ENCODE measurements around the gene YPEL4.
A peak's percentile ranks its signal among the peaks of the same experiment; 100 is the strongest.

Gene YPEL4

GRCh38 chr11:57634311-57634710 is 15.4 kb downstream of the YPEL4 start:
- DNase-seq (ENCODE audit: low spot score), result no peak
- FAIRE-seq, result no peak

GRCh38 chr11:57633394-57634070 is 16.2 kb downstream of the YPEL4 start:
- DNase-seq (ENCODE audit: low spot score), result no peak

GRCh38 chr11:57632116-57632515 is 17.6 kb downstream of the YPEL4 start:
- no peak for FAIRE-seq
- DNase-seq (ENCODE audit: low spot score), result no peak

More at GRCh38 chr11:57633394-57634070, 16.2 kb downstream of the YPEL4 start:
- FAIRE-seq, result no peak

GRCh38 chr11:57630171-57630570 is 19.5 kb downstream of the YPEL4 start:
- DNase-seq (ENCODE audit: low spot score) (no peak), FAIRE-seq (no peak)

GRCh38 chr11:57626895-57627294 is 22.8 kb downstream of the YPEL4 start:
- DNase-seq (ENCODE audit: low spot score), result no peak
- FAIRE-seq, result no peak

GRCh38 chr11:57624864-57625263 is 24.8 kb downstream of the YPEL4 start:
- no peak for FAIRE-seq

GRCh38 chr11:57622263-57622662 is 27.4 kb downstream of the YPEL4 start:
- FAIRE-seq, result no peak

More at GRCh38 chr11:57624864-57625263, 24.8 kb downstream of the YPEL4 start:
- DNase-seq (ENCODE audit: low spot score), result no peak

GRCh38 chr11:57620467-57620866 is 29.2 kb downstream of the YPEL4 start:
- FAIRE-seq (no peak), DNase-seq (ENCODE audit: low spot score) (no peak)

More at GRCh38 chr11:57622263-57622662, 27.4 kb downstream of the YPEL4 start:
- no peak for DNase-seq (ENCODE audit: low spot score)

GRCh38 chr11:57619331-57619730 is 30.4 kb downstream of the YPEL4 start:
- FAIRE-seq, result no peak
- no peak for DNase-seq (ENCODE audit: low spot score)

- no peak for FAIRE-seq
These were observed 31.3 kb downstream of the YPEL4 start for GRCh38 chr11:57618438-57618837.

GRCh38 chr11:57616595-57616994 is 33.1 kb downstream of the YPEL4 start:
- DNase-seq (ENCODE audit: low spot score) (no peak), FAIRE-seq (no peak)

More at GRCh38 chr11:57618438-57618837, 31.3 kb downstream of the YPEL4 start:
- no peak for DNase-seq (ENCODE audit: low spot score)

- FAIRE-seq (no peak), DNase-seq (ENCODE audit: low spot score) (no peak)
These were observed 34.4 kb downstream of the YPEL4 start for GRCh38 chr11:57615308-57615707.

GRCh38 chr11:57614234-57614772 is 35.4 kb downstream of the YPEL4 start:
- FAIRE-seq (no peak), DNase-seq (ENCODE audit: low spot score) (no peak)

- FAIRE-seq, result no peak
These were observed 39.5 kb downstream of the YPEL4 start for GRCh38 chr11:57610170-57610569.

GRCh38 chr11:57605028-57605420 is 44.7 kb downstream of the YPEL4 start:
- FAIRE-seq, result no peak
- DNase-seq (ENCODE audit: low spot score), result no peak

More at GRCh38 chr11:57610170-57610569, 39.5 kb downstream of the YPEL4 start:
- no peak for DNase-seq (ENCODE audit: low spot score)

- no peak for FAIRE-seq
- no peak for DNase-seq (ENCODE audit: low spot score)
These were observed 45.2 kb downstream of the YPEL4 start for GRCh38 chr11:57604296-57605027.

- DNase-seq (ENCODE audit: low spot score) (no peak), FAIRE-seq (no peak)
These were observed 48.4 kb downstream of the YPEL4 start for GRCh38 chr11:57601297-57601696.

- FAIRE-seq, result no peak
These were observed 50.3 kb downstream of the YPEL4 start for GRCh38 chr11:57599381-57599780.

GRCh38 chr11:57598831-57599155 is 50.9 kb downstream of the YPEL4 start:
- DNase-seq (ENCODE audit: low spot score), result no peak
- FAIRE-seq, result no peak

More at GRCh38 chr11:57599381-57599780, 50.3 kb downstream of the YPEL4 start:
- DNase-seq (ENCODE audit: low spot score), result no peak

- FAIRE-seq (no peak), DNase-seq (ENCODE audit: low spot score) (peak; percentile 88)
These were observed 51.5 kb downstream of the YPEL4 start for GRCh38 chr11:57597916-57598830.

- no peak for FAIRE-seq
- peak; percentile 18 for DNase-seq (ENCODE audit: low spot score)
These were observed 52.2 kb downstream of the YPEL4 start, which contains the start of gene SERPING1 for GRCh38 chr11:57597461-57597915. TSS of gene SERPING1 (plus strand) at chr11:57597685. CDS start at chr11:57598271, 586 bp downstream.
